GM06990 (cell line): ENCODE data around the gene UBE2S.

ENCODE experiments used
- DNase-seq: peaks from one replicate; pipeline ENCODE4 v3.0.0-alpha.2; 2011; ENCODE audit not compliant: insufficient read length; ENCODE audit errors: extremely low read depth
- H3K27me3 ChIP-seq: replicated peaks from 2 replicates; pipeline ENCODE4 v1.6.0; 2011; ENCODE audit warnings: low read length; ENCODE audit not compliant: control insufficient read depth, insufficient read depth
- H3K36me3 ChIP-seq: 2 replicates; pipeline ENCODE4 v1.5.1; 2011; ENCODE audit warnings: low read length; ENCODE audit not compliant: control insufficient read depth, insufficient read depth
- H3K4me3 ChIP-seq: replicated peaks from 2 replicates; pipeline ENCODE4 v1.5.1; 2011; ENCODE audit warnings: low read depth, mild to moderate bottlenecking, control low read depth, low read length
- CTCF ChIP-seq: IDR thresholded peaks from 2 replicates; pipeline ENCODE4 v1.5.1; 2011; ENCODE audit warnings: low read length, control low read depth, mild to moderate bottlenecking, inconsistent platforms; ENCODE audit not compliant: insufficient read depth, poor library complexity, severe bottlenecking

The UBE2S gene

GRCh38 chr19:55366790-55367189 is 40.8 kb downstream of the UBE2S start:
- no peak overlapping the region for H3K4me3 ChIP-seq
- H3K27me3 ChIP-seq = no peaks in the 10 kb centered on the region; the same call in none of the 2 replicates
- H3K36me3 ChIP-seq = no peaks in the 10 kb centered on the region
- no peak for DNase-seq
- no peak for TF ChIP-seq CTCF

- Histone ChIP-seq H3K27me3 (no peaks in the 10 kb centered on the region; the same call in none of the 2 replicates), H3K4me3 (no peak overlapping the region), H3K36me3 (no peaks in the 10 kb centered on the region)
- DNase-seq = no peak
- TF ChIP-seq CTCF = no peak
These were observed 41.6 kb downstream of the UBE2S start for GRCh38 chr19:55365964-55366363.

GRCh38 chr19:55365245-55365644 is 42.3 kb downstream of the UBE2S start:
- Histone ChIP-seq H3K4me3 (no peak overlapping the region), H3K36me3 (no peaks in the 10 kb centered on the region), H3K27me3 (no peaks in the 10 kb centered on the region; the same call in 1 of the 2 replicates)
- no peak for TF ChIP-seq CTCF
- DNase-seq = no peak

GRCh38 chr19:55362990-55363716 is 44.4 kb downstream of the UBE2S start, which contains the start of gene GARIN5B:
Gene GARIN5B, minus strand, starts transcription at chr19:55363260. Its CDS starts 194 bp downstream, at chr19:55363066.
- Histone ChIP-seq H3K27me3 (no peaks in the 10 kb centered on the region; the same call in 1 of the 2 replicates), H3K36me3 (no peaks in the 10 kb centered on the region), H3K4me3 (no peak within 1 kb of the TSS)
- DNase-seq = no peak
- no peak for TF ChIP-seq CTCF

- no peak for TF ChIP-seq CTCF
- Histone ChIP-seq H3K36me3 (no peaks in the 10 kb centered on the region), H3K27me3 (no peaks in the 10 kb centered on the region; the same call in 1 of the 2 replicates), H3K4me3 (no peak overlapping the region)
- DNase-seq = no peak
These were observed 45.2 kb downstream of the UBE2S start for GRCh38 chr19:55362174-55362989.
